HFFc6 (cell line): ENCODE results near the gene GAB2. TPM values are rescaled to one million over a fixed set of nuclear protein-coding genes. Genes with fewer than 3 reads are reported as not detected.

Experiments used
- DNase-seq: peaks from one replicate; pipeline ENCODE4 v3.0.0-alpha.2; 2018
- H3K27ac Mint-ChIP-seq: 2 replicates; pipeline ENCODE4 v1.8.0; 2020; ENCODE audit warnings: mild to moderate bottlenecking, mixed read lengths
- H3K27me3 Mint-ChIP-seq: 2 replicates; pipeline ENCODE4 v1.8.0; 2021; ENCODE audit warnings: mild to moderate bottlenecking, moderate library complexity, mixed read lengths; ENCODE audit not compliant: insufficient read depth
- H3K36me3 Mint-ChIP-seq: 2 replicates; pipeline ENCODE4 v1.8.0; 2021; ENCODE audit warnings: low read depth, mixed read lengths
- H3K4me1 Mint-ChIP-seq: 2 replicates; pipeline ENCODE4 v1.8.0; 2020; ENCODE audit warnings: low read depth, mixed read lengths
- H3K4me3 Mint-ChIP-seq: 2 replicates; pipeline ENCODE4 v1.8.0; 2020; ENCODE audit warnings: mild to moderate bottlenecking, moderate library complexity, mixed read lengths
- H3K9me3 Mint-ChIP-seq: 2 replicates; pipeline ENCODE4 v1.8.0; 2020; ENCODE audit warnings: mild to moderate bottlenecking, mixed read lengths
- total RNA-seq, 6 experiments: library from RNA; stranded (reverse); fragmentation: NEBNext Ultra II Directional; extraction: Animal tissue kit (Norgen Biotek cat#: 25700); gene quantifications; 2 replicates in 1 of 6; 3 replicates in 5 of 6; pipeline ENCODE4 v1.2.3, GENCODE V29; 2021
- TF ChIP-seq, protein P1 (sequence below): fragments of 200-600 bp; sonication (generic); IDR thresholded peaks from 2 replicates; pipeline ENCODE4 v1.5.0; 2021; ENCODE audit warnings: antibody characterized with exemption, mild to moderate bottlenecking

Gene GAB2
- total RNA-seq, 6 experiments from 2014 or later: 8.4 to 12.1 (median 9.9) TPM

DNA sequence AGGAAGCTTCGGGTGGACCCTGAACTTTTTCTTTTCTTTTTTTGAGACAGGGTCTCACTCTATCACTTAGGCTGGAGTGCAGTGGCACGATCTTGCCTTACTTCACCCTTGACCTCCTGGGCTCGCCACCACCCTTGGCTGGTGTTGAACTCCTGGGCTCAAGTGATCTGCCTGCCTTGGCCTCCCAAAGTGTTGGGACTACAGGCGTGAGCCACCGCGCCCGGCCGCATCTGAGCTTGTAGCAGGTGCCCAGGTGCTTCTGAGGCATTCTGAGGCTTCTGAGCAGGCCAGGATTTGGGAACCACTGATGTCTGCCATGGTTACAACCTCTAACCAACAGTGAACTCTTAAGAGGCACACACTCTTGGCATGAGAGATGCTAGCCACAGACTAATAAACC is 223.8 kb downstream of the GAB2 start:
- peaks cover 6% of the 10 kb centered on the region; the same call in 1 of the 2 replicates for H3K36me3 Mint-ChIP-seq
- no peak overlapping the region for H3K4me3 Mint-ChIP-seq
- H3K9me3 Mint-ChIP-seq: no peaks in the 10 kb centered on the region
- TF ChIP-seq, protein P1, sequence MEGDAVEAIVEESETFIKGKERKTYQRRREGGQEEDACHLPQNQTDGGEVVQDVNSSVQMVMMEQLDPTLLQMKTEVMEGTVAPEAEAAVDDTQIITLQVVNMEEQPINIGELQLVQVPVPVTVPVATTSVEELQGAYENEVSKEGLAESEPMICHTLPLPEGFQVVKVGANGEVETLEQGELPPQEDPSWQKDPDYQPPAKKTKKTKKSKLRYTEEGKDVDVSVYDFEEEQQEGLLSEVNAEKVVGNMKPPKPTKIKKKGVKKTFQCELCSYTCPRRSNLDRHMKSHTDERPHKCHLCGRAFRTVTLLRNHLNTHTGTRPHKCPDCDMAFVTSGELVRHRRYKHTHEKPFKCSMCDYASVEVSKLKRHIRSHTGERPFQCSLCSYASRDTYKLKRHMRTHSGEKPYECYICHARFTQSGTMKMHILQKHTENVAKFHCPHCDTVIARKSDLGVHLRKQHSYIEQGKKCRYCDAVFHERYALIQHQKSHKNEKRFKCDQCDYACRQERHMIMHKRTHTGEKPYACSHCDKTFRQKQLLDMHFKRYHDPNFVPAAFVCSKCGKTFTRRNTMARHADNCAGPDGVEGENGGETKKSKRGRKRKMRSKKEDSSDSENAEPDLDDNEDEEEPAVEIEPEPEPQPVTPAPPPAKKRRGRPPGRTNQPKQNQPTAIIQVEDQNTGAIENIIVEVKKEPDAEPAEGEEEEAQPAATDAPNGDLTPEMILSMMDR: no peak
- H3K27me3 Mint-ChIP-seq: no peaks in the 10 kb centered on the region; the same call in 1 of the 2 replicates
- DNase-seq: no peak
- H3K27ac Mint-ChIP-seq: no peak overlapping the region
- peaks cover 46% of the 10 kb centered on the region for H3K4me1 Mint-ChIP-seq

DNA sequence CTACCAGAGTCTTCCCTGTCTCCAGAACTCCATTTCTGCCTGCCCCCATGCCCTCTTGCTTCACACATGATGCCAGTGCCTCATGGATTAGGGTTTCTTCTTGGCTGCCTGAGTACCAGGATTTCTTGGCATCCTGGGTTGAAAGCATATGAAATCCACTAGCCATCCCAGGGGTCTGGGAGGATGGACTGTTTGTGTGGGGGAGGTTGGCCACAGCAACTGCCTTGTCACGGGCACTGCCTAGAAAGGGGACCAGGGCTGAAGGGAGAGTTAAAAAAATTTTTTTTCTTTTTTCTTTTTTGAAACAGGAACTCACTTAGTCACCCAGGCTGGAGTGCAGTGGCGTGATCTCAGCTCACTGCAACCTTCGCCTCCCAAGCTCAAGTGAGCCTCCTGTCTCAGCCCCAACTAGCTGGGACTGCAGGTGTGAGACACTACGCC is 224.7 kb downstream of the GAB2 start:
- peak overlapping the region; percentile 79; the same call in 1 of the 2 replicates for H3K27ac Mint-ChIP-seq
- H3K4me1 Mint-ChIP-seq: peaks cover 46% of the 10 kb centered on the region
- no peak for DNase-seq
- no peaks in the 10 kb centered on the region for H3K9me3 Mint-ChIP-seq
- no peaks in the 10 kb centered on the region for H3K27me3 Mint-ChIP-seq
- H3K36me3 Mint-ChIP-seq: no peaks in the 10 kb centered on the region
- TF ChIP-seq, protein P1: no peak
- no peak overlapping the region for H3K4me3 Mint-ChIP-seq

DNA sequence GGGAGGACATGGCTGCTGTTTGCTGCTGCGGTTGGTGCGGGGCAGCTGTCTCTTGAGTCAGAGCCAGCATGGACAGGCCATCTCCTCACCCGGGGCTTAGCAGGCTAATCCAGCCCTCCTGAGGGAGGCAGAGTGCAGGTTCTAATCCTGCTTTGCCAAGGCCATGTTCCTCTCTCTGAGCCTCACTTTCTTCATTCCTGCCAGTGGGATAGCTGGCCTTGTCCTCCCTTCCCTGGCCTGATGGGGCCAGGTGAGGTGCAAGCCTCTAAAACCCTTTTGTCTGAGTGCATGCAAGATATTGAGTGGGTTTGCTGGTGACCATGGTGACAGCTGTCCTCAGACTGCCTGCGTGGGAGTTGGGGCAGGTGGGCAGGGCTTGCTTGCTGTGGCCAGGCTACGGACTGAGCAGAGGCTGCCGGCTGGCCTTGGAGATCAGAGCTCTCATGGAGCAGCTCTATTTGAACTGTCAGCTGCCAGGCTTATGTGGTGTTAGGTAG is 225.3 kb downstream of the GAB2 start:
- Mint-ChIP-seq H3K36me3 (peaks cover 5% of the 10 kb centered on the region; the same call in 1 of the 2 replicates), H3K4me1 (peaks cover 52% of the 10 kb centered on the region), H3K27me3 (no peaks in the 10 kb centered on the region), H3K4me3 (no peak overlapping the region), H3K27ac (no peak overlapping the region), H3K9me3 (no peaks in the 10 kb centered on the region)
- TF ChIP-seq, protein P1: no peak
- DNase-seq: no peak

- TF ChIP-seq, protein P1: no peak
- Mint-ChIP-seq H3K27me3 (no peaks in the 10 kb centered on the region), H3K4me1 (peaks cover 64% of the 10 kb centered on the region), H3K4me3 (no peak overlapping the region), H3K9me3 (no peaks in the 10 kb centered on the region), H3K27ac (no peak overlapping the region), H3K36me3 (peaks cover 13% of the 10 kb centered on the region; the same call in 1 of the 2 replicates)
- no peak for DNase-seq
These were observed 226.6 kb downstream of the GAB2 start for GRCh38 chr11:78190871-78191538.

DNA sequence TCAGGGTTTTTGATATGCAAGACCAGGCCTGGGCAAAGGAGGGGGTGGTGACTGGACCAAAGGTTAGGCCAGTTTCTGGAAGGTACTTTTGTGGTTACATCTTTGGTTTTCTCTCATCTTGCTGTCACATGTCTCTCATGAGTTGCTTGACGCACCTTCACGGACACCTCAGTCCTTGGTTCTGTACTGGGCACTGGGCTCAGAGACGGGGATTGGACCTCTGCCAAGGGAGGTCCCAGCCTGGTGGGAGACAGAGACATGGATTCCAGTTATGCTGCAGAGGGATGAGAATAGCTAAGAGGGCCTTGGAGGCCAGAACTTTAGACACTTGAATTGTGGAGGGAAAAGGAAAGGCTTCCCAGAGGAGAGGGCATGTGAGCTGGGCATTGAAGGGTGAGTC is 227.2 kb downstream of the GAB2 start:
- no peaks in the 10 kb centered on the region for H3K9me3 Mint-ChIP-seq
- H3K36me3 Mint-ChIP-seq: peaks cover 13% of the 10 kb centered on the region; the same call in 1 of the 2 replicates
- TF ChIP-seq, protein P1: no peak
- H3K4me1 Mint-ChIP-seq: peaks cover 69% of the 10 kb centered on the region
- H3K27me3 Mint-ChIP-seq: no peaks in the 10 kb centered on the region
- H3K4me3 Mint-ChIP-seq: peak overlapping the region; percentile 96
- no peak overlapping the region for H3K27ac Mint-ChIP-seq
- no peak for DNase-seq
